ENCODE data around the gene ACAD8. TPM values are rescaled to one million over a fixed set of nuclear protein-coding genes. Genes with fewer than 3 reads are reported as not detected.

ACAD8 gene
- polyA plus RNA-seq, 1 donor (not counting 4 experiments of a cell fraction or from before 2014, with no cell fraction given): 21.7 TPM

GRCh38 chr11:134289167-134289566 is 35.8 kb downstream of the ACAD8 start:
- H4K20me1 ChIP-seq (ENCODE audit: control insufficient read depth, extremely low read depth, insufficient read depth, low read length): peaks cover 2% of the 10 kb centered on the region
- no peak overlapping the region for H2AFZ ChIP-seq (ENCODE audit: control insufficient read depth, low read length)
- no peak overlapping the region for H3K4me3 ChIP-seq (ENCODE audit: control insufficient read depth in 2 of 3, extremely low read depth in 1 of 3, insufficient read depth in 2 of 3, low read depth in 1 of 3, low read length in 3 of 3)
- no peaks in the 10 kb centered on the region for H3K9me3 ChIP-seq (ENCODE audit: control insufficient read depth, low read depth, low read length)
- no peak overlapping the region for H3K4me2 ChIP-seq (ENCODE audit: control insufficient read depth, extremely low read depth, insufficient read depth, low read depth, low read length)
- no peak overlapping the region for H3K9ac ChIP-seq (ENCODE audit: control insufficient read depth, extremely low read depth, insufficient read depth, low read length)
- no peaks in the 10 kb centered on the region for H3K9me1 ChIP-seq (ENCODE audit: control insufficient read depth, extremely low read depth, insufficient read depth, low read length)
- DNase-seq (ENCODE audit: low read depth, low spot score) (no peak), FAIRE-seq (no peak)
- TF ChIP-seq EZH2 (IDR thresholded peaks at IDR 0.05; ENCODE audit: low read length): no peak
- TF ChIP-seq CTCF (optimal IDR thresholded peaks at IDR 0.05 in 1 of 3, IDR thresholded peaks at IDR 0.05 in 1 of 3, conservative IDR thresholded peaks at IDR 0.05 in 1 of 3; ENCODE audit: extremely low read depth in 1 of 3, insufficient read depth in 2 of 3, low read length in 3 of 3): no peak
- H3K4me1 ChIP-seq (ENCODE audit: control insufficient read depth, extremely low read depth, insufficient read depth, low read length): no peaks in the 10 kb centered on the region
- no peak overlapping the region for H3K27ac ChIP-seq (ENCODE audit: control insufficient read depth, insufficient read depth, low read length)
- H3K36me3 ChIP-seq (ENCODE audit: control insufficient read depth in 2 of 2, extremely low read depth in 1 of 2, insufficient read depth in 2 of 2, low read length in 2 of 2): no peaks in the 10 kb centered on the region
- H3K27me3 ChIP-seq (ENCODE audit: control insufficient read depth, extremely low read depth, insufficient read depth, low read length): no peaks in the 10 kb centered on the region
- H3K79me2 ChIP-seq (ENCODE audit: control insufficient read depth, insufficient read depth, low read length): no peaks in the 10 kb centered on the region
- dilution Hi-C loops (cut with MboI; ENCODE audit: extremely low pct_ligation_motif_present, low sequenced_read_pairs): no loop called here

GRCh38 chr11:134289789-134290188 is 36.4 kb downstream of the ACAD8 start:
- DNase-seq (ENCODE audit: low read depth, low spot score): no peak
- dilution Hi-C loops (cut with MboI; ENCODE audit: extremely low pct_ligation_motif_present, low sequenced_read_pairs): no loop called here
- Histone ChIP-seq H3K27me3 (ENCODE audit: control insufficient read depth, extremely low read depth, insufficient read depth, low read length) (no peaks in the 10 kb centered on the region), H3K9me3 (ENCODE audit: control insufficient read depth, low read depth, low read length) (no peaks in the 10 kb centered on the region), H3K4me2 (ENCODE audit: control insufficient read depth, extremely low read depth, insufficient read depth, low read depth, low read length) (no peak overlapping the region), H4K20me1 (ENCODE audit: control insufficient read depth, extremely low read depth, insufficient read depth, low read length) (peaks cover 2% of the 10 kb centered on the region), H3K4me3 (ENCODE audit: control insufficient read depth in 2 of 3, extremely low read depth in 1 of 3, insufficient read depth in 2 of 3, low read depth in 1 of 3, low read length in 3 of 3) (no peak overlapping the region), H3K9me1 (ENCODE audit: control insufficient read depth, extremely low read depth, insufficient read depth, low read length) (no peaks in the 10 kb centered on the region), H3K9ac (ENCODE audit: control insufficient read depth, extremely low read depth, insufficient read depth, low read length) (no peak overlapping the region), H2AFZ (ENCODE audit: control insufficient read depth, low read length) (no peak overlapping the region), H3K4me1 (ENCODE audit: control insufficient read depth, extremely low read depth, insufficient read depth, low read length) (no peaks in the 10 kb centered on the region), H3K36me3 (ENCODE audit: control insufficient read depth in 2 of 2, extremely low read depth in 1 of 2, insufficient read depth in 2 of 2, low read length in 2 of 2) (no peaks in the 10 kb centered on the region), H3K79me2 (ENCODE audit: control insufficient read depth, insufficient read depth, low read length) (no peaks in the 10 kb centered on the region), H3K27ac (ENCODE audit: control insufficient read depth, insufficient read depth, low read length) (no peak overlapping the region)
- FAIRE-seq: no peak
- TF ChIP-seq EZH2 (IDR thresholded peaks at IDR 0.05; ENCODE audit: low read length) (no peak), CTCF (optimal IDR thresholded peaks at IDR 0.05 in 1 of 3, IDR thresholded peaks at IDR 0.05 in 1 of 3, conservative IDR thresholded peaks at IDR 0.05 in 1 of 3; ENCODE audit: extremely low read depth in 1 of 3, insufficient read depth in 2 of 3, low read length in 3 of 3) (no peak)

Data from keratinocyte (primary cell).